HEK293T (cell line): ENCODE results near the gene NKAPD1.

Experiments used
- BHLHE40 ChIP-seq: fragments of 450-650 bp; IDR thresholded peaks from 2 replicates; pipeline ENCODE4 v1.6.1; 2016; ENCODE audit warnings: mild to moderate bottlenecking, moderate library complexity, borderline replicate concordance
- CTBP1 ChIP-seq: fragments of 450-650 bp; IDR thresholded peaks from 2 replicates; pipeline ENCODE4 v1.6.1; 2016; ENCODE audit warnings: borderline replicate concordance
- FOXK2 ChIP-seq: fragments of 450-650 bp; IDR thresholded peaks from 2 replicates; pipeline ENCODE4 v1.6.1; 2016; ENCODE audit warnings: mild to moderate bottlenecking
- L3MBTL2 ChIP-seq: fragments of 450-650 bp; conservative IDR thresholded peaks from 2 replicates; pipeline ENCODE4 v1.6.1; 2016; ENCODE audit warnings: mild to moderate bottlenecking
- SUZ12 ChIP-seq: fragments of 450-650 bp; IDR thresholded peaks from 2 replicates; pipeline ENCODE4 v1.6.1; 2016; ENCODE audit warnings: mild to moderate bottlenecking
- TF ChIP-seq, protein P1 (sequence below): fragments of 450-650 bp; IDR thresholded peaks from 2 replicates; pipeline ENCODE4 v1.6.1; 2016

DNA sequence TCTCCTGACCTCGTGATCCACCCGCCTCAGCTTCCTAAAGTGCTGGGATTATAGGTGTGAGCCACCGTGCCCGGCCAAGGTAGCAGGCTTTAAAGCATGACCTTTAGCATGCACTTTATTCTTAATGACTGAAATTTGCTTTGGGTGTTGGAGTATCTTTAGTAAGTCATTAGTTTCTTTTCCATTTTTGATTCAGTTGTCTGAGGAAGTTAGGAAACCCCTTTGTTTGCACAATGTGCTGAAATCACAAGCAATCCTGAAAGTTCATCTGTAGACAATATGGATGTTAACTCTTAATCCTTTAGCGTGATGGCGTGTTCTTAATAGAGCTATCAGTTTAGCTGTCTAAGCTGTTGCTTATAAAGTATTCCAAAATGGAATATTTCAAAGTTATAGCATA is 29.3 kb downstream of the NKAPD1 start:
- TF ChIP-seq, protein P1, sequence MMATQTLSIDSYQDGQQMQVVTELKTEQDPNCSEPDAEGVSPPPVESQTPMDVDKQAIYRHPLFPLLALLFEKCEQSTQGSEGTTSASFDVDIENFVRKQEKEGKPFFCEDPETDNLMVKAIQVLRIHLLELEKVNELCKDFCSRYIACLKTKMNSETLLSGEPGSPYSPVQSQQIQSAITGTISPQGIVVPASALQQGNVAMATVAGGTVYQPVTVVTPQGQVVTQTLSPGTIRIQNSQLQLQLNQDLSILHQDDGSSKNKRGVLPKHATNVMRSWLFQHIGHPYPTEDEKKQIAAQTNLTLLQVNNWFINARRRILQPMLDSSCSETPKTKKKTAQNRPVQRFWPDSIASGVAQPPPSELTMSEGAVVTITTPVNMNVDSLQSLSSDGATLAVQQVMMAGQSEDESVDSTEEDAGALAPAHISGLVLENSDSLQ = no peak
- TF ChIP-seq CTBP1 (no peak), L3MBTL2 (no peak), FOXK2 (no peak), SUZ12 (no peak), BHLHE40 (no peak)
